Activated CD8-positive, alpha-beta memory T cell treated with anti-CD3 and anti-CD28 coated beads, Interleukin-2, amount 10 ng/mL, durations not matched to agents 7 days and 5 days (primary cell): Measurements from ENCODE around the gene AKAP10. TPM values are rescaled to one million over a fixed set of nuclear protein-coding genes. Genes with fewer than 3 reads are reported as not detected.
A peak's percentile ranks its signal among the peaks of the same experiment; 100 is the strongest.
"Not testable (repeated sequence)": the region's sequence is repeated elsewhere in the genome, so short reads cannot be mapped to it uniquely, and the experiment has no call there.

Experiments
- ATAC-seq: fragments of 150-1000 bp; cut with Tn5 transposase; one replicate; pipeline ENCODE4 v1.10.0; 2021; ENCODE audit warnings: moderate library complexity
- CTCF ChIA-PET: fragments of 350-600 bp; sonication (Branson Sonifier 250); formaldehyde crosslinking; loops from one replicate; lab custom pipeline; 2021; ENCODE audit warnings: antibody characterized with exemption; lab: Charles Lee
- DNase-seq: peaks from one replicate; pipeline ENCODE4 v3.0.0-alpha.2; 2020
- H3K27ac Mint-ChIP-seq: one replicate; pipeline ENCODE4 v1.8.0; 2021; ENCODE audit warnings: mild to moderate bottlenecking, mixed read lengths
- H3K27me3 Mint-ChIP-seq: one replicate; pipeline ENCODE4 v1.8.0; 2021; ENCODE audit warnings: mixed read lengths
- H3K36me3 Mint-ChIP-seq: one replicate; pipeline ENCODE4 v1.8.0; 2021; ENCODE audit warnings: mild to moderate bottlenecking, mixed read lengths
- H3K4me1 Mint-ChIP-seq: one replicate; pipeline ENCODE4 v1.8.0; 2021; ENCODE audit warnings: mixed read lengths
- H3K4me3 Mint-ChIP-seq: one replicate; pipeline ENCODE4 v1.8.0; 2021; ENCODE audit warnings: mild to moderate bottlenecking, moderate library complexity, mixed read lengths
- H3K9me3 Mint-ChIP-seq: one replicate; pipeline ENCODE4 v1.8.0; 2022; ENCODE audit warnings: low read depth, mixed read lengths
- total RNA-seq, 2 experiments: library from RNA; stranded (reverse); gene quantifications; one replicate each; pipeline ENCODE4 v1.2.3, GENCODE V29; 2021

Gene AKAP10
- total RNA-seq, 2 experiments from 2014 or later = 34.3 to 44.6 TPM

- not testable (repeated sequence) for H3K27me3 Mint-ChIP-seq, DNase-seq, H3K27ac Mint-ChIP-seq, H3K9me3 Mint-ChIP-seq, ATAC-seq, H3K4me3 Mint-ChIP-seq
- Mint-ChIP-seq H3K4me1 (peaks cover 28% of the 10 kb centered on the region), H3K36me3 (peaks cover 35% of the 10 kb centered on the region)
- CTCF ChIA-PET = interaction anchor here (0.7 to 0.8 kb wide), 2 partner anchors 20 to 349 kb away, joined by 3 read pairs; no protein-coding TSS in a partner anchor
These were observed 14.7 kb downstream of the AKAP10 start for GRCh38 chr17:19962954-19963353.

DNA sequence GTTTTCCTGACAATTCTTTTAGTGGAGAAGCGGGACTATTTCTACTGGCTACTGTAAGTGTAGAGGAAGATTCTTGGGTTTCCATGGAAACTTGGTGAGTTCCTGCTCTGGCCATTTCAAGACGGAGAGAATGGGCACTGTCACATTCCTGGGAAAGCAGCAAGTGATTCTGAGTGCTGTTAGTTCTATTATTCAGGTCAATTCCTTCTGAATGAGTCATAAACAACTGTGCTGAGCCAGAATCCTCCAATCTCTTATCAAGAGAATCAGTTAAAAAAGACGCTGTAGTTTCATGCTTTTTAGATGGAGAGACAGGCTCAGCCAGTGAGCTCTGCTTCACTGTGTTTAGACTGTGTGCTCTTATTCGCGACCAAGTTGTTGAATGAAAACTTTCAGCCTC, 19.6 kb downstream of the AKAP10 start:
- Mint-ChIP-seq H3K36me3 (peaks cover 50% of the 10 kb centered on the region), H3K4me1 (peaks cover 22% of the 10 kb centered on the region), H3K4me3 (no peak overlapping the region), H3K27me3 (no peaks in the 10 kb centered on the region), H3K9me3 (no peaks in the 10 kb centered on the region), H3K27ac (no peak overlapping the region)
- no peak for ATAC-seq
- DNase-seq = no peak
- CTCF ChIA-PET = no interaction called here

GRCh38 chr17:19955099-19955498, 22.5 kb downstream of the AKAP10 start:
- H3K36me3 Mint-ChIP-seq = peaks cover 49% of the 10 kb centered on the region
- ATAC-seq = no peak
- CTCF ChIA-PET = no interaction called here

GRCh38 chr17:19951411-19951810, 26.2 kb downstream of the AKAP10 start:
- Mint-ChIP-seq H3K36me3 (peaks cover 46% of the 10 kb centered on the region), H3K4me1 (peaks cover 31% of the 10 kb centered on the region)
- H3K4me3 Mint-ChIP-seq, CTCF ChIA-PET, H3K27ac Mint-ChIP-seq, H3K27me3 Mint-ChIP-seq, H3K9me3 Mint-ChIP-seq, DNase-seq, ATAC-seq: not testable (repeated sequence)

More at GRCh38 chr17:19955099-19955498, 22.5 kb downstream of the AKAP10 start:
- H3K27ac Mint-ChIP-seq = no peak overlapping the region
- peaks cover 3% of the 10 kb centered on the region for H3K9me3 Mint-ChIP-seq
- no peak overlapping the region for H3K4me3 Mint-ChIP-seq
- no peak for DNase-seq
- peaks cover 22% of the 10 kb centered on the region for H3K4me1 Mint-ChIP-seq
- H3K27me3 Mint-ChIP-seq = no peaks in the 10 kb centered on the region

- peaks cover 27% of the 10 kb centered on the region for H3K4me1 Mint-ChIP-seq
These were observed 26.9 kb downstream of the AKAP10 start for GRCh38 chr17:19950624-19951195.

DNA sequence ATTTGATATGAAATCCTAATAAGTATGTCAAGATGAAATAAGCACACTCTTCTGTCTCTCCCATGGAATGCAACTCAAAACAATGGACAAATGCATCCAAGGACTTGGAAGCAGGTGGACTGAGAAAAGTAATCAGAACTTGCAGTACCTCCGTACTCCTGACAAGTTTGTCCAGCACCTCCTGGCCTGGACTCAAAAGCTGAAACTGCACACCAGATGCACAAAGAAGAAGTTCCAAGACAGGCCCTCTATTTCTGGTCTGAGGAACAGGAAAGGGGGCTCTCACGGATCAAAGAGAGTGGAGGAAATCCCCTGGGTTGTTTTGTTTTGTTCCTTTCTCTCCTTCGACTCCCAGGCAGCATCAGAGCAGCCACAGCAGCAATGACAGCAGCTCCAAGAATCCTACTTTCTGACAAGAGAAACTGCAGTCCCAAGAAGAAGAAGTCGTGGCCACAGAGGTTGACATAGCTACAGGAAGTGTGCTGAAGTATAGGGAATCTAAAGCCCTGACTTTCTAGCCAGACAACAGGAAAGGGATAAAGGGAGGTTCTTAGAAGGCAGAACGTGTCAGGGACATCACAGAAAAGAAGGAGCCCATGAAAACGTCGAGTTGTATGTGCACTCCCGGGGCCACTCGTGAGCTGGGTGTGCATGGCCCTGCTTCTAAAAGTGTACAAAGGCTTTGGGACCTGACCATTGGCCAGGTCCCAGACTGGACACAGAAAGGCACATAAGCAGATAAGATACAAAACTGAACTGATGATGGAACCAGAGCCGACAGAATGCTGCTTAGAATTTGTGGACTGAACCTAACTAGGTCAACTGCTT, 29.3 kb downstream of the AKAP10 start:
- CTCF ChIA-PET = interaction anchor here (0.8 kb wide), 1 partner anchor 45 kb away, joined by 3 read pairs; no protein-coding TSS in a partner anchor
- DNase-seq = no peak
- Mint-ChIP-seq H3K4me3 (no peak overlapping the region), H3K27me3 (no peaks in the 10 kb centered on the region), H3K9me3 (peaks cover 3% of the 10 kb centered on the region), H3K27ac (peak overlapping the region; percentile 22), H3K4me1 (peaks cover 29% of the 10 kb centered on the region), H3K36me3 (peaks cover 36% of the 10 kb centered on the region)
- no peak for ATAC-seq

More at GRCh38 chr17:19950624-19951195, 26.9 kb downstream of the AKAP10 start:
- H3K4me3 Mint-ChIP-seq, H3K27me3 Mint-ChIP-seq, H3K9me3 Mint-ChIP-seq, CTCF ChIA-PET, H3K27ac Mint-ChIP-seq, DNase-seq, ATAC-seq: not testable (repeated sequence)
- peaks cover 41% of the 10 kb centered on the region for H3K36me3 Mint-ChIP-seq

GRCh38 chr17:19946921-19947320, 30.7 kb downstream of the AKAP10 start:
- H3K9me3 Mint-ChIP-seq = no peaks in the 10 kb centered on the region
- peaks cover 25% of the 10 kb centered on the region for H3K4me1 Mint-ChIP-seq
- ATAC-seq (no peak), DNase-seq (no peak)
- no peak overlapping the region for H3K27ac Mint-ChIP-seq
- H3K36me3 Mint-ChIP-seq = peaks cover 30% of the 10 kb centered on the region
- no peak overlapping the region for H3K4me3 Mint-ChIP-seq
- CTCF ChIA-PET = no interaction called here
- no peaks in the 10 kb centered on the region for H3K27me3 Mint-ChIP-seq

- Mint-ChIP-seq H3K36me3 (peaks cover 34% of the 10 kb centered on the region), H3K4me3 (no peak overlapping the region), H3K9me3 (no peaks in the 10 kb centered on the region), H3K27me3 (no peaks in the 10 kb centered on the region), H3K27ac (no peak overlapping the region), H3K4me1 (peaks cover 26% of the 10 kb centered on the region)
- ATAC-seq (no peak), DNase-seq (no peak)
- CTCF ChIA-PET = interaction anchor here (0.9 kb wide), 1 partner anchor 8 kb away, joined by 3 read pairs; no protein-coding TSS in a partner anchor
These were observed 32.5 kb downstream of the AKAP10 start for GRCh38 chr17:19945009-19945626.

- no peaks in the 10 kb centered on the region for H3K9me3 Mint-ChIP-seq
- no peak for DNase-seq
- H3K4me3 Mint-ChIP-seq = no peak overlapping the region
- no peak for ATAC-seq
- peaks cover 18% of the 10 kb centered on the region for H3K4me1 Mint-ChIP-seq
- no peak overlapping the region for H3K27ac Mint-ChIP-seq
- CTCF ChIA-PET = no interaction called here
- no peaks in the 10 kb centered on the region for H3K27me3 Mint-ChIP-seq
- peaks cover 43% of the 10 kb centered on the region for H3K36me3 Mint-ChIP-seq
These were observed 34.0 kb downstream of the AKAP10 start for GRCh38 chr17:19943599-19943998.

- no peak overlapping the region for H3K27ac Mint-ChIP-seq
- H3K9me3 Mint-ChIP-seq = no peaks in the 10 kb centered on the region
These were observed 34.6 kb downstream of the AKAP10 start for GRCh38 chr17:19943026-19943425.

GRCh38 chr17:19940722-19941464, 36.7 kb downstream of the AKAP10 start:
- H3K36me3 Mint-ChIP-seq = peaks cover 47% of the 10 kb centered on the region
- H3K4me1 Mint-ChIP-seq = peaks cover 13% of the 10 kb centered on the region
- ATAC-seq (no peak), DNase-seq (no peak)
- no peaks in the 10 kb centered on the region for H3K27me3 Mint-ChIP-seq
- no peak overlapping the region for H3K4me3 Mint-ChIP-seq
- H3K27ac Mint-ChIP-seq = no peak overlapping the region
- H3K9me3 Mint-ChIP-seq = no peaks in the 10 kb centered on the region
- CTCF ChIA-PET = no interaction called here

More at GRCh38 chr17:19943026-19943425, 34.6 kb downstream of the AKAP10 start:
- no peak for ATAC-seq
- DNase-seq = no peak
- H3K4me3 Mint-ChIP-seq = no peak overlapping the region
- CTCF ChIA-PET = interaction anchor here (0.7 kb wide), 1 partner anchor 19 kb away, joined by 3 read pairs; no protein-coding TSS in a partner anchor
- peaks cover 13% of the 10 kb centered on the region for H3K4me1 Mint-ChIP-seq
- no peaks in the 10 kb centered on the region for H3K27me3 Mint-ChIP-seq
- H3K36me3 Mint-ChIP-seq = peaks cover 42% of the 10 kb centered on the region

GRCh38 chr17:19939993-19940721, 37.5 kb downstream of the AKAP10 start:
- no peak for ATAC-seq
- Mint-ChIP-seq H3K27ac (no peak overlapping the region), H3K27me3 (no peaks in the 10 kb centered on the region), H3K4me3 (no peak overlapping the region), H3K9me3 (no peaks in the 10 kb centered on the region), H3K4me1 (peaks cover 8% of the 10 kb centered on the region), H3K36me3 (peaks cover 46% of the 10 kb centered on the region)
- CTCF ChIA-PET = no interaction called here
- DNase-seq = no peak
